Glomerular endothelial cell (primary cell): ENCODE data around the gene SUSD1. TPM values are rescaled to one million over a fixed set of nuclear protein-coding genes. Genes with fewer than 3 reads are reported as not detected.
"Not testable (repeated sequence)": the region's sequence is repeated elsewhere in the genome, so short reads cannot be mapped to it uniquely, and the experiment has no call there.

Experiments
- DNase-seq: peaks from one replicate; pipeline ENCODE4 v3.0.0-alpha.2; 2011; ENCODE audit warnings: low read depth, low spot score; ENCODE audit errors: extremely low read depth
- total RNA-seq: library from RNA; depleted of rRNA; stranded (reverse); fragments of >200 nt; gene quantifications from 2 replicates; pipeline ENCODE4 v1.2.3, GENCODE V29; 2015

Gene SUSD1
- total RNA-seq: 47.0 and 53.7 TPM in 2 replicates

DNA sequence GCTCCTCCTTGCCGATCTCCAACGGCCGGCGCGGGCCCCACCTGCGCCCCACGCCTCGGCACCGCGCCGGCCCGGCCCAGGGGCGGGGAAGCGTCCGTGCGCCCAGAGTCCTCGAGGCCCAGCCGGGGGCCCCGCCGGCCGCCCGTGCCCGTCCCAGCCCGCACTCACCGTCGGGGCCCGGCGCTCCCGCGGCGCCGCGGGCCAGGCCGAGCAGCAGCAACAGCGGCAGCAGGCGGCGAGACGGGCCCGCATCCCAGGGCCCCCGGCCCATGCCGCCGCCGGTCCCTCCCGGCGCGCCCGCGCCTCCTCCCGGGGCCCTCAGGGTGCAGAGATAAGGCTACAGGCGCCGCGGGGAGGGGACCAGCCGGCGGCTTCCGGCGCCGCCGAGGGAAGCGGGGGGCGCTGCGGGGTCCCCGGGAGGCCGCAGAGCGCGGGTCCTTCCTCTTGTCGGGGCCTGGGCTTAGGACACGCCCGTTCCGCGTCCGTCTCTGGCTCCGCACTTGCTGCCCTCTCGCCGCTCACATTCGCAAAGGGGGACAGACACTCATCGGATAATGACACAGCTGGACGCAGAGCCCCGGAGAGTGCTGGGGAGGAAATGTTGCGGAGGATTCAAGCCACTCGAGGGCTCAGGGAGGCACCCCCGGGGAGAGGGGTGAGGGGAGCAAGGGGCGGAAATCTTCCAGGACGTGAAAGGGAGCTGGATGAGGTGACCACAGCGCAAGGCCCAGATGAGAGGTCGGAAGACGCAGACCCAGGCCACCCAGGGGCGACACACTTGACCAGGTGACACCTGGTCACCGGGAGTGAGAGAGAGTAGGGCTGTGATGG lies at the start of gene SUSD1:
SUSD1 (minus strand) TSS at position 333 of the 831 bp plus-strand sequence; CDS start at position 271, 62 bp downstream.
- DNase-seq: no peak

DNA sequence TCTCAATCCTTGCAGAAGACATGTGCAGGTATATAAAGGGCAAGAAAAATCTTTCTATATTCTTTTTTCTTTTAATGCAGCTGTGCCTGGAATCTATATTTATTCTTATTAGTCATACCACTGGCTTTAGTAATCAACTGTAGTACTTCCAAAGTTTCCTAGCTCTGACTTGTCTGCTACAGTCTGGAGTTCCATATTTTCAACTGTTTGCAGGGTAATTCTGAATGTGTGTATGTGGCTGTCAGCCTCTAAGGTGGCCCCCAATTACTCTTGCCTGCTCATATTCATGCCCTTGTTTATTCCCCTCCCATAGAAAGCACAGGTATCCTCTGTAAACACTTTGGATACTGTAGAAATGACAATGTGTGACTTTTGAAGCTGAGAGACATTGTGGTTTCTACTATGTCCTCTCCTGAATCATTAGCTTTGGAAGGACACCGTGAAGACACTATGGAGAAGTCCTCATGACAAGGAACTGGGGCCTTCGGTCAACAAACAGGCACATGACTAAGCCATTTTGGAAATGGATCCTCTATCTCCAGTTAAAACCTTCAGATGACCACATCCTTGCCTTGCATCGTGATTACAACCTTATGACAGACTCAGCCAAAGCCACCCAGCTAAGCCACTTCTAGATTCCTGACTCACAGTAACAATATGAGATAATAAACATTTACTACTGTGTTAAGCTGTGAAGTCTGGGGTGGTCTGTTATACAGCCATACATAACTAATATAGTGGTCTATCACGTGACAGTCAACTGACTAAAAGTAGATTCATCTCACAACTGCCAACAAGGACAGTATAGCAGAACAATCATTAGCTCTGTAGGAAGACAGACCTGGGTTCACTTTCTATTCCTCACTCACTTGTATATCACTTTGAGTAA lies 49.5 kb upstream of the SUSD1 start:
- DNase-seq: no peak

DNA sequence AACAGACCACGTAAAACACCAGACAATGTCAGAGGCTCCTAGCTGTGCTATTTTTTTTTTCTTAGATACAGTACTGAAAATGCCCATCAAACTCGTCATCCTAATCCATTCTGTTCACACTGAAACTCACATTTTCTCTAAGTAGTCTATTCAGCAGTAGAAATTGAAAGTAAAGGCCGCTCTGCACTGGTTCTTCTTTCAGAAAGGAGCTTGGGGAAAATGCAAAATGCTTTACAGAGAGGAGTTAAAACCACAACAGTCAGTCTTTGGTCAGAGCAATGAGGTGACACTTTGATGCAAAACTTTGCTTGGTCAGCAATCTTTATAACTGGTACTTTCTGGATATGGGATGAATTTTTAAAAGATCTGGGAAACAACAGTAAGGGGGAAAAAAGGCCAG lies 43.8 kb upstream of the SUSD1 start:
- no peak for DNase-seq

DNA sequence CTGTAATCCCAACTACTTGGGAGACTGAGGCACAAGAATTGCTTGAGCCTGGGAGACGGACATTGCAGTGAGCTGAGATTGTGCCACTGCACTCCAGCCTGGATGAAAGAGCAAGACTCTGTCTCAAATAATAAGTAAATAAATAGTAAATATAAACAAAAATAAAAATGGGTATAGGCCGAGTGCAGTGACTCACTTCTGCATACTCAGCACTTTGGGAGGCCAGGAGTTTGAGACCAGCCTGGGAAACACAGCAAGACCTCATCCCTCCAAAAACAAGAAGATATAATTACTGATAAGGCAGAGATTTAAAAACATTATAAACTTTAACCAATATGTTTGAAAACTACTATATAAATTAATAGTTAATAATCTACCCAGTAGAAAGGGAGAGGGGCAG lies 37.8 kb upstream of the SUSD1 start:
- no peak for DNase-seq

DNA sequence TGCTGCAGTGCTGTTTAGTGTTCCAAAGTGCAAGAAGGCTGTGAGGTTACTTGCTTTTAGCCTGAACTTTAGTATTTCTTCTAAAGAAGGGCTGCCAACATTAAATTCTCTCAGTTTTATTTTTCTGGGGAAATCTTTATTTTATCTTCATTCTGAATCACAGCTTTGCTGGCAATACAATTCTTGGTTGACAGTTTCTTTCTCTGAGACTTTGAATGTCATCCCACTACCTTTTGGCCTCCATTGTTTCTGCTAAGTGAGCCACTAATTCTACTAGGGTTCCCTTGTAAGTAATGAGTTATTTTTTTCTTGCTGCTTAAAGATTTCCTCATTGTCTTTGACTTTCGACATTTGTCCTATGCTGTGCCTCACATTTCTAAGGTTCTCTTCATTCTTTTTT lies 32.4 kb upstream of the SUSD1 start:
- no peak for DNase-seq

DNA sequence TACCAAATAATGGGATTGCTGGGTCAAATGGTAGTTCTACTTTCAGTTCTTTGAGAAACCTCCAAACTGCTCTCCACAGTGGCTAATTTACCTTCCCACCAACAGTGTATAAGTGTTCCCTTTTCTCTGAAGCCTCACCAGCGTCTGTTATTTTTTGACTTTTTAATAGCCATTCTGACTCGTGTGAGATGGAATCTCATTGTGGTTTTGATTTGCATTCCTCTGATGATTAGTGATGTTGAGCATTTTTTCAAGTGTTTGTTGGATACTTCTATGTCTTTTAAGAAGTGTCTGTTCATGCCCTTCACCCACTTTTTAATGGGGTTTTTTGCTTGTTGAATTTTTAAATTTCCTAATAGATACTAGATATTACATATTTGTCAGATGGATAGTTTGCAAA lies 28.4 kb upstream of the SUSD1 start:
- DNase-seq: no peak

DNA sequence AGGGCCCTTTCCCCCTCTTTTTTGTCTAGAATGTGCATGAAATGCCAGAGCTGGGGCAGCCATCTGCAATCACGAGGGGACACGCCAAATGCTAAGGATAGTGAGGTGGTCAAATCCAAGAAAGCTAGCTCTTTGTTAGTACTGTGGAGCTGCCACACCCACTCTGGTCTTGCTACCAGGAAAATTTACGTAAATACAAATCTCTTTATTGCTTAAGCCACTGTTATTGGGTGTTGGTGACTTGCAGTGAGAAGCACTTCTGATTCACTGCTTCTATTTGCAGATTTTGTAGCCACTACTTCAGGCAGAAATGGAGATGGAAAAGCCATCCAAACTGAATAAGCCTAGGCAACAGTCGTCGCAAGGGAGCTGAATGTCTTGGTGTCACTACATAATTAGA lies 25.6 kb upstream of the SUSD1 start:
- no peak for DNase-seq

DNA sequence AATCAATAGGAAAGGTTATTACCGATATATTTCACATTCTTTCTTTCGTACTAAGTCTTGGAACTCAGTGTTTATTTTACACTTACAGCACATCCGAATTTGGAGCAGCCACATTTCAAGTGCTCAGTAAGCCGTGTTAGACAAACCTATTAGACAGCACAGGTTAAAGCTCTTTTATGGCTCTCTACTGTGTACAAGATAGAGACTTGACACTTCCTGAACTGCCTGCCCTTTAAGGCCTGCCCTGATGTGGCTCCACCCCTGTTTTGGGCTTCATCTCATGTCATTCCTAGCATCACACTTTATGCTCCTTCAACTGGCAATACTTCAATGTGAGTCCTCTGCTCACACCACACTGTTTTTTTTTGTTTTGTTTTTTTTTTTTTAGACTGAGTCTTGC lies 23.5 kb upstream of the SUSD1 start:
- no peak for DNase-seq

DNA sequence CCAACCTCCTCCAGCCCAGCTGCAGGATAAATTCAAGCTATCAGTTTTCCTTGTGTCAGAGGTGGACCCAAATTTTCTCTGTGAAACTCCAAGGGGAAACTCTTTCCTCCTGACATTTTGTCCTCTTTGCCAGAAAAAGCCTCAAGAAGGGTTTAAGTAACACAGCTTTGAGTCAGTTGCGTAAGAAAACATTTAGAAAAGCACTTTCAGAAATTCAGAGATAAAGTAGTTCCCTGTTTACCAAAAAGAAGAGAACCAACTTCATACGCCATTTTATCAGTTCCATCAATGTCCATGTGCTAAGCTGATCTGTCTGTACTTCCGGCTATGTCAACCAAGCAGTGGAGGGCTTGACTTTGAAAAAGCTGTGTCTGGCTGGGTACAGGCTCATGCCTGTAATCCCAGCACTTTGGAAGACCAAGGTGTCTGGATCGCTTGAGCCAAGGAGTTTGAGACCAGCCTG lies 19.9 kb upstream of the SUSD1 start:
- no peak for DNase-seq

DNA sequence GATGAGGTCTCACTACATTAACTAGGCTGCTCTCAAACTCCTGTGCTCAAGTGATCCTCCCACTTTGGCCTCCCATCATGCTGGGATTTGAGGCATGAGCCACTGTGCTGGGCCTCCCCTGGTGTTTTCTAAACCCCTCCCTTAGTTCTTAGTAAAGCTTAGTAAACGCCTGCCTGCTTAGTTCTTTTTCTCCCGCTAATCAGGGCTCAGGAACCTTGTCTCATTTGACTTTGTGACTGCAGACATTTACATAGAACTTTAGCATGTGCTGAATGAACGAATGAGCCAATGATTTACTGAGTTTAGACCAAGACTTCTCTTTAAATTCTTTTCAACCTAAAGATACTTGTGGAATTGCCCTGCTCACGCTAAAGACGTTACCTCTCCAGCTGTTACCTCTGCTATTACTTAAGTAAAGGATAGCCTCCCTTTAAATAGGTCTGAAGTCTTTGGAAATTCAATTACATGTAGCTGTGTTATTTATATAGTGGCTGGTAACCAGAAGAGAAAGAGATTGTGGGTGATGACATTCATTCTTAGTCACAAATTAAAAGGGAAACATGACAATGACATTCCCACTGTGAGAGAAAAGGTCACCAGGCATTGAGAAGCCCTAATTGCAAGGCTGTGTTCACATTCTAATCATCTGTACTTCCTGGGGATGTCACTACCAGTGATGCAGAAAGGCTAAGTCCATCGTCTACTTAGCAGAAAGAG lies 18.6 kb upstream of the SUSD1 start:
- no peak for DNase-seq

DNA sequence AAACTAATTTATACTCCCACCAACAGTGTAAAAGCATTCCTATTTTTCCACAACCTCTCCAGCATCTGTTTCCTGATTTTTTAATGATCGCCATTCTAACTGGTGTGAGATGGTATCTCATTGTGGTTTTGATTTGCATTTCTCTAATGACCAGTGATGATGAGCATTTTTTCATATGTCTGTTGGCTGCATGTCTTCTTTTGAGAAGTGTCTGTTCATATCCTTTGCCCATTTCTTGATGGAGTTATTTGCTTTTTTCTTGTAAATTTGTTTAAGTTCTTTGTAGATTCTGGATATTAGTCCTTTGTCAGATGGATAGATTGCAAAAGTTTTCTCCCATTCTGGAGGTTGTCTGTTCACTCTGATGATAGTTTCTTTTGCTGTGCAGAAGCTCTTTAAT lies 15.2 kb upstream of the SUSD1 start:
- DNase-seq: not testable (repeated sequence)

DNA sequence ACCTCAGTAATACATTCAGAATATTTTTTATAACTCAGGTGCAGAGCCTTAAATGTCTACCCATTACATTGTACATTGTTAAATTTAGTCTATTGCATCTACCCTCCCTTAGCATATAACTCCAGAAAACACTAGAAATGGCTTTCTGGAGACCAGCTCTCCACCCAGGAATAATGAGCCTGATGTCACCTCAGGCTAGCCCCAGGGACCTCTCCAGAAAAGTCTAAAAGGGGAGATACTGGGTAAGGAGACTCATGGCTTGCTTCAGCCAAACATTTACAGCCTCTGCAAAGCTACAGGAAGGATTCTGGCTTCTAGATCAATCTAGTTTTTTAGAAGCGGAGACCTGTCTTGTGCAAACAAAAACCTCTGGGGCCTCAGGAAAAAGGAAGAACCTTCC lies 13.8 kb upstream of the SUSD1 start:
- no peak for DNase-seq

DNA sequence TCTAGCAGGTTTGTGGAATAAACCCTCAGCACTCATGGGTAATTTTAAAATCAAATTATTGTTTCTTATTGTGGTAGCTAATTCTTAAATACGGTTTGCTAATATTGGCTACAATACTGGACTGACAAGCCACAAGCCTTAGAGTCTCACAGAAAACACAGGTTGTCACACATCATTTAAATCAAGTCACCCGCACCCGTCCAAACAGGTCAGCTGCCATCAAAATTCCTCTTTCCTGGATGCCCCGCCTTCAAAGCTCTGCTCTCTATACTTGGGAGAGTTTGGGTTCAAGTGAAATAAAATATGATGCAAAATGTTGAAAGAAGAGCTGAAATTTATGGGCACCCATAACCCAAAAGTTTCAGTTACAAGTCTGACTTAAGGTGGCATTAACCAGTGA lies 12.3 kb upstream of the SUSD1 start:
- DNase-seq: no peak

DNA sequence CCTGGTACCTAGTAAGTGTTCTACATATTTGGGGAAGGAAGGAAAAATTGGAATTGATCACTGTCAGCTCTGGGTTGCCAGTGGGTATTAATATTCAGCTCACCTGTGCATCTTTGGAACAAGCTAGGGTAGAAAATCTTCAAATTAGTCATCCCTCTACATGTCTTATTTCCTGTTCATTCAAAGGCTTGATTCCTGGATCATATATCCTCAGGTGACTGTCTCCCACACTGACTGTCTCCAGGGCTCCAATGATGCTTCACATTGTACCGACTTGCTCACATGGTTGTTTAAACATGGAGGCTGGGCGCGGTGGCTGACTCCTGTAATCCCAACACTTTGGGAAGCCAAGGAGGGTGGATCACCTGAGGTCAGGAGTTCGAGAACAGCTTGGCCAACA lies 11.6 kb upstream of the SUSD1 start:
- no peak for DNase-seq

DNA sequence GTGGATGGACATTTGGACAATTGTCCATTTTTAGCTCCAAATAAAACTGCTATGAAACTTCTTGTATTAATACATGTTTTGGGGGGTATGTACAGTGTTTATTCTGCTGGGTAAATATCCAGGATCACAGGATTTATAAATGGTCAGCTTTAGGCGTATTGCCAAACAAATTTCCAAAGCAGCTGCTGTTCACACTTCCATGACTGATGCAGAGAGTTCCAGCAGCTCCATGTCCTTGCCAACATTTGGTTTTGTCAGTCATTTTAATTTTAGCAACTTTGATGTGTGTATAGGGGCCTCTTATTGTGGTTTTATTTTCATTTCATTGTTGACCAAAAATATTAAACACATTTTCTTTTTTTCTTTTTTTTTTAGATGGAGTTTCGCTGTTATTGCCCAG lies 9.8 kb upstream of the SUSD1 start:
- no peak for DNase-seq

DNA sequence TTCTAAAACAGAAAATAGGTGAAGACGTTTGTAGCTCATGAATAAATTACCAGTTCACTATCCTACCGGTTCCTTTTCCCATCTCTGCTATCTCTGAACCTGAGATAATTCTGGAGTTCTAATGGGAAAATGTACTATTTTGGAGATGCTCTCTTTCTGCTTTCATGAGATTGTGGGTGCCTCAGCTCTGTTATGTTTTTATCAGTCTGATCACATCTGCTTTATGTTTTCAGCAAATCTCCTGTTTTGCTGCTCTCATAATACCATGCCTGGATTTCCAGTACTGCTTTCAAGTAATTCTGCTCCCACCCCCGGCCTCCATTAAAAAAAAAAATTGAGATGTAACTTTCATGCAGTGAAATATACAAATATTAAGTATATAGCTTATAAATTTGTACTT lies 9.1 kb upstream of the SUSD1 start:
- DNase-seq: no peak

DNA sequence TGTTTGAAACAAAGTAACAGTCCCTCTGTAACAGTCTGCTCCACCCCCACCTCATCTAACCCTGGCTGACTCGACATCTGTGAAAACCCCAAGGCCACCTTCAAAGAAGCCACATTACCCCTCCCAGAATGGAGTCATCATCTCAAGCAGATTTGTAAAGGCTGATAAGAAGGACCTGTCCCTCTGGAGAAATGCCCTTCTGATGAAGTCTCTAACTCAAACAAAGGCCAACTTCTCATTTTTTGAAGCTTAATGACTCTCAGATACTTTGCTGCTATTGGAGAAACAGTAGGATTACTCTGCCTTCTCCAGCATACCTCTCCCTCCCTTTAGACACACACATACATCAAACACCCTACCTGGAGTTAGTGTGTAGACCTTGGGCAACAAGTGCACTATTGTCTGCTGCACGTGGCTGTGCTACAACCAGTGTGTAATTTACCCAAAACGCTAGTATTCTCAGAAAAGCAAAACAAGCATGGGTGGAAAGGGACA lies 5.3 kb upstream of the SUSD1 start:
- no peak for DNase-seq

DNA sequence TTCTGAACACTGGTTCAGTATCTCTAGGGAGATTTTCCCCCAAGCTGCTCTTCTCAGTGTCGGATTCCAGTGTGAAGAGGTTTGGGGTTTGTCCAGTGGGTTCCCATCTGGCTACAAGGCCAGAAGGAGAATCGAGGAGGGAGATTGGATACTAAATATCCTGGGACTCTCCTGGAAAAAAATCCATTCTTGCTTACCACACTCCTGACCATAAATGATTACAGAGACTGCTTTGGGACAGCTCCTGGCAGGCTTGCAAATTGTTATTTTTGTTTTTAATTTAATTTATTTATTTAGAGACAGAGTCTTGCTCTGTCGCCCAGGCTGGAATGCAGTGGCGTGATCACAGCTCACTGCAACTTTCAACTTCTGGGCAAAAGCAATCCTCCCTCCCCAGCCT lies 4.7 kb upstream of the SUSD1 start:
- DNase-seq: no peak

DNA sequence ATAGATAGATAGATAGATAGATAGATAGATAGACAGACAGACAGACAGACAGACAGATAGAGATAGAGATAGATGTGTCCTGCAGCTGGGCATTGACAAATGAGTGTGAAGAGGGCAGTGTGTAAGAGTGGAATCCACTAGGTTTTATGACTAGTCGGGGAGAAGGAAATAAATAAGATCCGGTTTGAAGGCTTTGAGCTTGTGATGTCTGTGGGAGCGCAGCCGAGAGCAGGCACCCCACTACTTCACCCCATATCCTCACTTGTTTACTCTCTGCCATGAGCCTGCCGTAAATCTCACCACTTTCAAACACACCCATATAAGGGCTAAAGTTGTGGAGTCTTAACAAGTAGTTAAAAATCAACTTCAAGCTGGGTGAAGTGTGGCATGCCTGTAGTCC lies 1.4 kb upstream of the SUSD1 start:
- no peak for DNase-seq

DNA sequence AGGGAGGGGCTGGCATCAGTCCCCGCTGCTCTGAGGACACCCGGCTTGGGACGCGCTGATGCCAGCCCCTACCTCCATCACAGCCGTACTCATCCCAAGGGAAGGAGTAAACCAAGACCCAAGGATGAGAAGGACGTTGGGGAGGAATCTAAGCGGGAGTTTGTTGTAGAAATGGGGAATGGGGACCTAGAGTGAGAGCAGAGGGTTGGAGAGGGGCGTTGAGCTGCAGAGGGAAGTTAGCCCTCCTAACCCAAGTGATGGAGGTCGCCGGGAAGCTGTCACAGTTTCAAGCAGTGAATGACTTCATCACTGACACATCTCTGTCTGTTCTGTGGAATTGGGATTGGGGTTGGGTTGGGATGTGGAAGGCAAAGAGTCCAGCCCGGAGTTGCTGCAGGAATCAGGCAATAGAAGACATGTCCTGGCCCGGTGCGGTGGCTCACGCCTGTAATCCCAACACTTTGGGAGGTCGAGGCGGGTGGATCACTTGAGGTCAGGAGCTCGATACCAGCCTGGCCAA lies 759 bp upstream of the SUSD1 start:
- no peak for DNase-seq
